NCI-H1048 (cell line): ENCODE results near the gene GRM3.

Source experiments
- DNase-seq: peaks from one replicate; lab custom pipeline; 2025; lab: John Stamatoyannopoulos, UW

Gene GRM3

DNA sequence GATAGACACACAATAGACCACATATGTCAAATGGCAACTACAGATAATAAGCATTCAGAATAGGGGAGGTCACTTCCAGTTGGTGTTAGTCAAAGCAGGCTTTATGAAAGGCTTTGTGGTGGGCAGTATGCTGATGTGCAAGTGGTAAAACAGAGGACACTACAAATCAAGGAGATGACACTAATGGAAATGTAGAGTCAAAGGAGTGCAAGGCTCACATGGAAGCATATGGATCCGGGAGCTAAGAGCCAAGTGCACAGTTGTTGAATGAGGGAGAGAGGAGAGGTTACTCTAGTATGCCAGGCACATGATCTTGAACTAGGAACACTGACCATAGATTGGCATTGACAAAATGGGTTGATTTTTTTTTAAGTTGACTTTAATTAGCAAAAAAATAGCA is 62.7 kb downstream of the GRM3 start:
- DNase-seq, result no peak

DNA sequence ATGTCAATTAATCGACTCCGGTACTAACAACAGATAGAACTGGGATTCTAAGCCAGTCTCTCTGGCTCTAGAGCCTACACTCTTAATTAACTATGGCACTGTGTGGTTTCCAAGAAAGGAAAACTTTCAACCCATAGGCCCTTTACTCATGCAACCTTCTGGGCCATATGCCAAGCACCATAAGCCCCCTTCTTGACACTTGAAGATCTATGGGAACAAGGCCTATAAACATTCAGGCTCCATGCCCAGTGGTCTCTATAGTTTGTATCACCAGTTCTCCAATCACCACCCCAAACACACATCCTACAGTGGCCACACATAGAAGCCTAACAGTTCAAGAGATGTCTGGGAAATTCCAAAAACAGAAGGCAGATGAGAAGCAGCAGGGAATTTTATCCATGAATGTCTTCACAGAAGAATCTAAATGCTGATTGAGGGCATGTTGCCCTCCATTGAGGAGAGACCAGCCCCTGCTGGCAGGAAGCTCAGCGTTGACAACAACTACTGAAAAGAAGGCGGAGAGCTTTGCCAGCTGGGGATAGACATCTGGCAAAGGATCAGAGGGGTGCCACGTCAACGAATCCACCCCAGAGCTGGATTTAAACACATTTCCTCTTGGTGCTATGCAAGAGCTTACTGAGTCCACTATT is 64.4 kb downstream of the GRM3 start:
- DNase-seq, result no peak

DNA sequence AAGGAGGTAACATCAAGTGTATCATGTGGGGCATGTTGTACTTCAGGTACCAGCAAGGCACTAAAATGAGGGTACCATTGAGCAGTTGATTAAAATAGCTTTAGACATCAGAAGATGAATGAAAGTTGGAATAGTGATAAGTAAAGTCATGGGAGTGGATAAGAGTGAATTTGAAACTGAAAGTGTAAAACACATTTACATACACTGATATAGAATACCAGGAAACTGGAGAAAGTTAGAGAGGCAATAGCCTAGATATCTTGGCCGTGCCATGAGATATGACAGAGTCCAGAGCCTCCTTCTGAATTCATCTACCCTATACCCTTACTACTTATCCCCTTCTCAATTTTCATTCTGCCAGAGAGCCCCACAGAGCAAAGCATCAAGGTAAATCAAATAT is 76.6 kb downstream of the GRM3 start:
- DNase-seq, result no peak

DNA sequence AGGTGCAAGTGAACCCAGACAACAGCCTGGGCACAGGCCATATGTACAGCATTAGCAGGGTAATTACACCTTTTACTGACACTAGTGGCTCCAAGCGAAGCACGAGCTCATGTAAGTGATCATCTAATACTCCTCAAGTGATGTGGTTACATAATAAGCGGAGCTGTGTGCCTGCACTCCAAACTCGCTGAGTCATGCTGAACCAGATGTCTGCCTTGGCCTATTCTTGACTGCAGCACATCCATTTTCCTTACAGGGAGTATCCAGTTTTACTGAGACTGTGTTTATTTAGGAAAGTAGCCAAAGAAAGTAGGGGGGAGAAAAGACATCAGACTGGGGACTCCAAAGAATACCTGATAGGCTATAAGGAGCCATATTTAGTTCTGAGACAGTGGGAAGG is 90.1 kb downstream of the GRM3 start:
- DNase-seq, result no peak

DNA sequence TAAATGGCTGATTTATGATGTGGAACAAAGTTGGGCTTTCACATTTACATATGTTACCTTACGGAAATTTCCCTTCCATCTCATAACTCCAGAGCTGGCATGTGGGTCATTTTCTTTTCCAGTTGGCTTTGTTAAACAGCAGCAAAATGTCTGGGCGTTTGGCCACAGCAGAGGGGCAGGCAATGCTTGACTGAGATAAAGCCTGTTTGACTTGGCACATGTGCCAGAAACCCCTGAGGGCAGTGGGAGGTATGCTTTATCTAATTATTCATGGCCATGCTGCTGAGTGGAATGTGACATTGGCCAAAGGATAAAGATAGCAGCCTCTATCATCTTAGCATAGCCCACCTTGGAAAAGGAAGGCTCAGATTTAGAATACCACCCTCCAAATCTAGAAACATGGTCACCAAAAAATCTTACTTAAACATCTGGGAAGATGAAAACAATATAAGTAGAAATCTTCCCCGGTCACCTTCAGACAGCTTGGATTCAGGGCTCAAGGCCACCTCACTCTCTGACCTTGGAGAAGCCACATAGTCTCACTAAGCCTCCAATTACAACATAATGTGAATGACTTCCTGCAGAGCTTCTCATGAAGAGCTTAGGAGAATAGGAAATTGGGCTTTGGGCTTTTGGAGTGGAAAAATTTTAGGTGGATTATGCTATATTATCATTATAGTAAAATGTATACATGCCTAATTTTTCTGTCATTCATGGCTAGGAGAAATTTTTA is 101.5 kb downstream of the GRM3 start:
- no peak for DNase-seq

DNA sequence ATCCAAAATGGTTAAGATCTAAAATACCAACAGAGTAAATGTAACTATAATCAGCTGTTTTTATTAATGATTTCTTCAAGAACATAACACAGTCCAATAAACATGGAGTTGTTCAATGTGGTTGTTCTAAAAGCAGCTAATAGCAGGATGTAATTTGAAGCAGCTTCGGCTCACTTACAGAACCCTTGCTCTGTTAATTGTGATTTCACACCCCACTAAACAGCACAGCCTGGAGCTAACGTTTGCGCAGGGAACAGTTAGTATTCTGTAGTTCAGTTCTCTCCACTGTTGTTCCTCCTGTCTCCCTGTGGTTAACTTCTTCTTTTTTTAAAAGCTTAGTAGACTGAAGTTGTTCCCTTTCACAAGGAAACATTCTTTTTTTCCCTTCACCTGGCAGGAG is 104.0 kb downstream of the GRM3 start:
- no peak for DNase-seq

DNA sequence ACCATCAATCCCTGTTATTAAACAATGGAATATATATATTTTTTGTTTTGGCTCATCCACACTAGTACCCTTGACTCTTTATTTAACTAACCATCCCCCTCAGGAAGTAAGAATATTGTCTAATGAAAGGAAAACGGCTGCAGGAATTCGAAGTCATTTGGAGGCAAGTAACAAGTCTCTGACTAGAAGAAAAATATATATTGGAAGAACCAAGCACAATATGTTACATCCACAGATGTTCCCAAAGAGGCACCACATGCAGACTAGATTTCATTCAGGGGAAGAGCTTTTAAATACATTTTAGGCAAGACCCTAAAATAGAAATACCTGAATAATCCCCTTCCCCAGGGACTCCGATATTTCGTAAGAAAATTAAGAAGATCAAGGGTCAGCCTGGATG is 104.5 kb downstream of the GRM3 start:
- no peak for DNase-seq

DNA sequence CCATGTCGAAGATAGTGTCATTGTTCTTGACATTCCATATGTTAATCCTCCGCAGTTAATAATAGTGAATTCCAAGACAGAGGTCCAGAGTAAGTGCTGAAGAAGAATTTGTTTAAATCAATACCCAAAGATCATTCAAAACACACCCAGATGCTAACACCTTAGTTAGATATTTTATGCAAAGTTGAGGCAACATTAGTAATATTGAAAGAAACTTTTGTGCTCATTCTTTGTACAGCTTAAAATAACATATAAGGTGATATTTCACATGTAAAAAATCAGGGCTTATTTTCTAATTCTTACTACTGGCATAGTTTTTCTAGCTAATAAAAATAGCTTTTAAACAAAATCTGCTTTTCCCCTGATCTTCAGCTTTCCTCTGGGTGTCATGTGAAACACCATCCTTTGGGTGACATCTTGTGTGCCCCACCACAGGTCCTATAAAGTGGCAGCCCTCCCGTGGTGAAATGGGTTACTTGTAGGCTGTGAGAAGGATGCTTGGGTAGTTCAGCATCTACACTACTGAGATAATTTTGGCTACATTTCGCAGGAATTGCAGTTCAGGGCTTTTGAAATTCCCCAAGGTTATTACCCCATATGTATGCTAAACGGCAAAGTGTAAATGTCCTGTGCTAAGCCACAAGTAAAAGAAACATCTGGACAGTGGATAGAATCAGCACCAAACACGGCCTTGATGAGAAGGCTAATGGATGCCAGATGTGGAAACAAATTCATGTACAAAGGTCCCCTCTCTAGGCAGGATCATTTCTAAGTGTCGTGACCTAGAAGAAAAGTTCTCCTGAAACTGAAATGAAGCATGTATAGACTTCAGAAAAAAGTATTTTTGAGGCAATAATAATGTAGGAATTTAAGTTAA is 105.4 kb downstream of the GRM3 start:
- no peak for DNase-seq

DNA sequence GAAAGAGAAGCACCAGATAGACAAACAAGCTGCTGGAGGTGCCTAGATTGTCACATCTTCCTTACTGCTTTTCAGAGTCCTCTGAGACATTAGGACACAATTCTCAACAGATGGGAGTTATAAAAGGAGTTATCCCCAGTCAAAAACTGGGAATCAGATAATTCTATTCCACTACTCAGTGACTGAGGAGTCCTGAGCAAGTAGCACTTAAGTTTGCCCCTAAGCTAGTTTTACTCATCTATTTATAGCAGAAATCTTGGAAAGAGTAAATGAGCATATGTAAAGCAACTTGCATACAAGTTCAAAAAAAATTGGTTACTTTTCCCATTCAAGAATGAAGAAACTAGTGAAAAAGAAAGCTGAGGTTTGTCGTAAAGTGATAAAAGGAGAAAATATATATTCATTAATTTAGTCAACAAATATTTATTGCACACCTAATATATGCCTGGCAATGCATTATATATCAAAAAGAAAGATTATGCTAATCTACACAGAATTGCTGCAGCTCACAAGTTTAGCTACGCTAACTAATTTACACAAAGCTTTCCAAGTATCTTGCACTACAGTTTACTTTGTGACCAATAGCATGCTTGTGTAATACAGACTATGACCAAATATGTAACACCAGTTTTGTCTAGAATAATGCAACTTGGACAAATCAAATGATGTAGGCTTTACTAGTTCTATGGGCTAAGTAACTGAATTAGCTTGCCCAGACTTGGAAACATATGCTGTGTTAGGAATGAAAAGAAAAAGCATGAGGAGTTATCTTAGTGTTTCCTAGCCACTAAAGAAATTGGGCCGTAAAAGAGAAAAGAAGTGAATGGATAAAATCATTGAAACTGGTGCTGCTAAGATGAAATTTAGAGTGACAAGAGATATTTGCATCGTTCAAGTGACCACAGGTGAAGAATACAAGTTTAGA is 106.3 kb downstream of the GRM3 start:
- no peak for DNase-seq

DNA sequence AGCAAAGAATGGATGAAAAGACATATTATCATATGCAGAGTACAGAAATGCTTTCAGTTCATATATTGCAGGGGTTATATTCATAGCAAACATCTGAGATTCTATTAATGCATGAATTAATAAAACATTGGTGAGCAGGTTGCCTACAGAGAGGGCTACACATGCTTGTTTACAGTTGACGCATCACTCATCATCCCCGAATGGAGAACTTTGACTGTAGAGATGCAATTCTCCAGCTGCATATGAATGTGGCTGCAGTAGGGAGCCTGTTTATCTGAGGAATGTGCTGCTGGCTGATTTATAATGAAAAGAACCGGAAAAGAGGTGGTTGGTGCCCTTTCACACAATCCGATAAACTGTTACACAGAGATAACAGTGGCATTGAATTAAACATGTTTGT is 116.5 kb downstream of the GRM3 start:
- no peak for DNase-seq

DNA sequence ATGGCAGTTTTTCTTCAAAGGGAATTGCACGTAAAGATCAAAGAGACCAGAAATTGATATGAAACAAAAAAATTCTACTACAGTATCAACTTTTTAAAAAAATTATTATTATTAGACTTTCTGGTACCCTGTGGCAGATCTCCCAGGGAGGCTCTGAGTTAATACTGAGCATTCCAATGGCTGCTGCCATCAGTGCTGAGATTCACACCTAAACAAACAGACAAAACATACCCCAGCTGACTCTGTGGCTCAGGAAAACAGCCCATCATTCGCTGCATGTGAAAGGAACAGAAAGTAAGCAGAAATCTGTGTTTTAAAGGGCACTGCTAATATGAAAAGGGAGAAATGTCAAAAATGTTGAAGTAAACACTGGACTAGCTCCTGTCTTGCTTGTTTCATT is 118.4 kb downstream of the GRM3 start:
- DNase-seq, result no peak

DNA sequence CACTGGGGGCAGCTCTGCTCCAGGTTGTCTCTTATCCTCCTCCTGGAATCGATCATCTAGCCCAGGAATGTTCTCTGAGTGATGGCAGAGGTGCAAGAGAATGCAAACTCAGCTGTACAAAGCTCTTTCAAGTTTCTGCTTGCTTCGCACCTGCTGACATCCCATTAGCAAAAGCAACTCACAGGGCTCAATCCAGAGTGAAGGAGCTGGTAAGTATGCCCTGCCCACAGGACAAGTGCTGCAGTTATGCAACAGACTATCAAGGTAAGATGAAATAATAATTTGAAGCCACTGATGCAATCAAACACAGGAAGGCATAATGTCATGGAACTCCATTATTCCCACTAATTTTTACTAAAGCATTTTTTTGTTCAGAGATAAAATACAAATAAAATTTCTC is 122.2 kb downstream of the GRM3 start:
- no peak for DNase-seq

DNA sequence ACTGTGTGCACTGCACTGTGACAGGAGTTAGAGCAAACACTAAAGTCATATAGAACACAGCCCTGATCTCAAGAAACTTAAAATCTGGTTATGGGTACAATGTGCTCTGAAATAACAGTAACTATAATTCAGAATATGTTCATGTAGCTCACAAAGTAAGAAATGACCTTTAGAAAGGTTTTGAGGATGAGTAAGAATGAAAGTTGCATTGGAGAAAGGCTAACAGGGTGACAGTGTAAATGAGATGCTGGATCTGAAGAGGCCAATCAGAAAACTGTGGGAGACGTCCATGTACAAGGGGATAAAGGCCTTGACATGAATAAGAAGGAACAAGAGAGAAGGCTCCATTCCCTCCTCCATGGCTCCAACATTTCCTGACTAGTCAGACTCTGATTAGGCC is 124.7 kb downstream of the GRM3 start:
- DNase-seq, result no peak

DNA sequence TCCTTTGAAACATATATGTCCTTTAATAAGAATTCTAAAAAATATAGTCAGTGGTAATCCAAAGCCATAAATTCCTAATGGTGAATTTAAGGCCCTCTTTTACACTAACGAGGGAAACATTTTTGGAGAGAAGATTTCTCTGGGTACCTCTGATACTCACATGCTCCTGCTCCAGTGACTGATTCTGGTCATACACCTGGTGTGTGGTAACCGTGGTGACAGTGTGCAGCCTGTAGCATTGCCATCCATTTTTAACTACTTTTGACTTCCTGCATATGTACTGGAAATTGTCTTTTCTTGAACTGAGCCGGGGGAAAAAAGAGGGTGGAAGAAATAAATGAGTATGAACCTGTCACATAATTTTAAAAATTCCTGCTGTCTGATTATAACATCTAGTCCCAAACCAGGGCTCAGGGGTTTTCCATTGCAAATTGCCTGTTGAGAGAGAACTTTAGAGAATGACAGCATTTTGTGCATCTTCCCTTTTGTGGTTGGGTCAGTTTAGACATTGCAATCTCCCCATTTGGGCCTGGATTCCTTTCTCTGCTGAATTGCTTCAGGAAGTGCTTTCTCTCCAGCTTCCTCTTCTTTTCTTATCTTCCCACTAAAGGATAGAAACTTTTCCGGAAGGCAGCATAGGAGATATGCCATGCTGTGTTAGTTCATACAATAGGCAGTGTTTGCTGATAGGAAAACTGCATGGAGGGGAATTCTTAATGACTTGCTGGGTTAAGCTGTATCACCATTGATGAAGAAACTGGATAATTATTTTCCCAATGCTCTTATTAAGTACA is 125.5 kb downstream of the GRM3 start:
- DNase-seq, result no peak

DNA sequence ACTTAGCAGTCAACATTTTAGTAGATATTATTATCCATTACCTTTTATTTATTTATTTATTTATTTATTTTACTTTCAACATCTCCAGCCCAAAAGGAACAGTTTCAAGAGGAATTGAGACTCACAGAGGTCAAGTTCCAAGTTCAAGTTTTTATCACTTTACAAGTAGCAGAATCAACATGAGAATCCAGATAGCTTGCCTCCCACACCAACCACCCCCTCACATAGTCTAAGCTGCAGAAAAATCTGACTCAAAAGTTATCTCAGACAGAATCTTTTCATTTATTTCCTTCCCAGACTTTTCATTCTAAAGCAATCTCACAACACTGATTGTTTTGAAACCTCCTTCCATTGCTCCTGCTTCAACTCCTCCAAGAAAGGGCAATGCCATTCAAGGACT is 129.6 kb downstream of the GRM3 start:
- DNase-seq, result no peak

DNA sequence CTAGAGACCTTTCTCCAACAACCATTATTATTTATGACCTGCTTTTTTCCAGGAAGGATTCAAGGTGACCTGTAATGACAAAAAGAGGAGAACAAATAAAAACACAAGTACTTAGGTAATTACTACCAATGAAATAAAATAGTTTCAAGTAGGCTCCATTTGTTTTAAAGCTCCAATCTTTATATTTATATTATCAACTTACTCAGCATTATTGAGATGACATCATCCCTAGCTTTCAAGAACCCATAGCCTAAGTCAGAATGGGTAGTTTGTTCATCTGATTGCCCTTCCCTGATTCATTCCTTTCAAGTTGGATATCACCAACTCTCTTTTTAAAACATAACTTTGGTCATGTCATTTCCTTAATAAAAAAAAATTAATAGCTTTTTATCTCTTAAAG is 131.5 kb downstream of the GRM3 start:
- DNase-seq, result no peak

DNA sequence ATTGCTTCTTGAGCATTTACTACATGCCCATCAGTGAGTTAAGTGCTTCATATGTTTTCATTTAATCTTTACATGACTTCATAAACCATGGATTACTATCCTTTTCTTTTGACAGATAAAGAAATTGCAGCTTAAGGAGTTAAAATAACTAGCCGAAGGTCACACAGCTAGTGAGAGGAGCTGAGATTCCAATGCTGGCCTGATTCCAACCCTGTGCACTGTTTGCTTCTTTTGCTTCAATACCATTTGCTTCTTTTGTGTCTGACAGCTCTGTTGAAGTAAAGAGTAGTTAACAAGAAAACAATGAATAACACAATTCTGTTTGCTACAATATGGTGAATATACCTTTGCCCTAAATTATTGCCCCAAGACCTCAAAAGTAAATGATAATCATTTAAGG is 132.4 kb downstream of the GRM3 start:
- no peak for DNase-seq

DNA sequence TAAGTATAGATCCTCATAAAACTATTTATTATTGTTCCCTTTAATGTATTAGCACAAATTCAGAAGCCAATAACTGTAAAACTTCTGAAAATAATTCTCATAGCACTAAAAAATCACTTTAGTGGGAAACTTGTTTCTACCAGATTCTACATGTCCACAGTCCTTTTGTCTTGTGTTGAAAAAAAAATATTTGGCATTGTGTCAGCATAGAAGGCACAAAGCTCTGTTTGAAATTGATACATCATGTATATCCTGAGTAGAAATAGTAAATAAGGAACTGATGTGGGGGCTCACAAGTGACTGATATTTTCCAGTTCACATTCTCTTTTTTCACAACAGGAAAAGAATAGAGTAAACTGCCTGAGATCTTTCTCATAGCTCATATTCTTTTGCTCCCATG is 134.6 kb downstream of the GRM3 start:
- DNase-seq, result no peak

DNA sequence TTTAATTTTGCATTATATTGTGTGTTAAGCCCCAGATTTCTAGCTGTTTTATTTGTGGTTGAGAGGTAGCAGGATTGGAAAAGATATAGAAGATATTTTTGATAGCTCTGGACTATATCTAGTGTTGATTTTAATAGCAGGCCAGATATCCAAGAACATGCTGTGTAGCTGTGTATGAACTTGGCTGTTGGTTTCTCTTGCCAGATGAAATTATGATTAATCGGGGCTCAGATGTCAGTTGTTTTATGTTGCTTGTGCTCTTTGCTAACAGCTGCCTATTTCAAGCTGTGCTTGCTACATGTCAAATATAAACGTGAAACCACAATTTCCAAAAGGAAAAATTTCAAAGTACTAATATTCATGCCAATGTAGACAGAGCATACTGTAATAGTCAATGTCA is 141.1 kb downstream of the GRM3 start:
- no peak for DNase-seq

DNA sequence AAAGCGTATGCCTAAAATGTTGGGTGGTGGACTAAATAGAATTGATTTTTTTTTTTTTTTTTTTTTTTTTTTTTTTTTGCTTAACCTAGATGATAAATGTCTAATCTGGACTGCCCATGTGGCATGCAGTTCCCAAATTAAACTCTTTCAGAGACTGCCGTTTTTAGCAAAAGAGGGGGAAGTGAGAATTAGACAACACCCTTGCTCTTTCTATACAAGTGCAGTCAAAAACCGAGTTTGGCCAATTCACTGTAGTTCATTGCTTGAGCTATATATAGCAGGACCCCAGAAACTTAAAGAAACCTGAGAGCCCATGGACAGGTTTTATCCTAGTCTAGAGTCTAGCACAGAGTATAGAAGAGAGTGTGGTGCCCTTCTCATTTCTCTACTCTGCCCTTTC is 141.9 kb downstream of the GRM3 start:
- no peak for DNase-seq

DNA sequence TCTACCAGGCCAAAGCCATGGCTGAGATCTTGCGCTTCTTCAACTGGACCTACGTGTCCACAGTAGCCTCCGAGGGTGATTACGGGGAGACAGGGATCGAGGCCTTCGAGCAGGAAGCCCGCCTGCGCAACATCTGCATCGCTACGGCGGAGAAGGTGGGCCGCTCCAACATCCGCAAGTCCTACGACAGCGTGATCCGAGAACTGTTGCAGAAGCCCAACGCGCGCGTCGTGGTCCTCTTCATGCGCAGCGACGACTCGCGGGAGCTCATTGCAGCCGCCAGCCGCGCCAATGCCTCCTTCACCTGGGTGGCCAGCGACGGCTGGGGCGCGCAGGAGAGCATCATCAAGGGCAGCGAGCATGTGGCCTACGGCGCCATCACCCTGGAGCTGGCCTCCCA is 142.7 kb downstream of the GRM3 start:
- DNase-seq, result no peak
